K562 (cell line): Measurements from ENCODE around the gene GALNS. TPM values are rescaled to one million over a fixed set of nuclear protein-coding genes. Genes with fewer than 3 reads are reported as not detected.

Experiments used
- ATF2 ChIP-seq: sonication (generic); formaldehyde crosslinking; IDR thresholded peaks from 2 replicates; pipeline ENCODE4 v1.8.1; 2022; ENCODE audit warnings: missing genetic modification reagents
- CEBPB ChIP-seq: fragments of 450-650 bp; IDR thresholded peaks from 2 replicates; pipeline ENCODE4 v1.6.1; 2016; ENCODE audit warnings: missing genetic modification characterization, missing compliant biosample characterization
- CHD7 ChIP-seq: fragments of 200-600 bp; sonication (generic); IDR thresholded peaks from one replicate; pipeline ENCODE4 v1.6.1; 2012; ENCODE audit warnings: mild to moderate bottlenecking, low read depth, low read length, inconsistent platforms
- GABPB2 ChIP-seq: fragments of 250-450 bp; sonication (Bioruptor Pico); conservative IDR thresholded peaks from 2 replicates; pipeline ENCODE4 v1.5.1; 2021; ENCODE audit warnings: mild to moderate bottlenecking
- HCFC1 ChIP-seq: IDR thresholded peaks from 2 replicates; pipeline ENCODE4 v1.6.1; 2012; ENCODE audit warnings: low read depth, low read length, improper control_type of control experiment
- NFRKB ChIP-seq: fragments of 450-650 bp; IDR thresholded peaks from 2 replicates; pipeline ENCODE4 v1.6.1; 2016; ENCODE audit warnings: low read depth
- RFX7 ChIP-seq: fragments of 250-450 bp; sonication (Bioruptor Pico); IDR thresholded peaks from 2 replicates; pipeline ENCODE4 v1.5.1; 2021; ENCODE audit warnings: mild to moderate bottlenecking
- STAG1 ChIP-seq: sonication (generic); formaldehyde crosslinking; IDR thresholded peaks from 2 replicates; pipeline ENCODE4 v1.5.0; 2020; ENCODE audit warnings: missing genetic modification reagents, borderline replicate concordance
- ZBTB11 ChIP-seq, 3 experiments: fragments of 200-800 bp in 1 of 3; fragments of 250-450 bp in 1 of 3; fragments of 450-650 bp in 1 of 3; sonication (Bioruptor Pico) in 1 of 3; sonication (Bioruptor generic) in 1 of 3; formaldehyde crosslinking in 1 of 3; IDR thresholded peaks; 2 replicates each; pipeline versions ENCODE4 v1.6.1 to v1.8.0; 2016 to 2022; ENCODE audit warnings: mild to moderate bottlenecking in 2 of 3, missing genetic modification characterization in 2 of 3, missing compliant biosample characterization in 1 of 3, moderate library complexity in 1 of 3
- ZFX ChIP-seq: sonication (generic); formaldehyde crosslinking; IDR thresholded peaks from 2 replicates; pipeline ENCODE4 v1.8.0; 2022; ENCODE audit warnings: mild to moderate bottlenecking, missing genetic modification reagents, moderate library complexity
- ZNF23 ChIP-seq: fragments of 250-450 bp; sonication (Bioruptor Pico); IDR thresholded peaks from 2 replicates; pipeline ENCODE4 v1.4.0; 2020; ENCODE audit warnings: mild to moderate bottlenecking
- polyA plus RNA-seq, 8 experiments: library from polyadenylated mRNA; depleted of rRNA in 4 of 8; stranded (reverse) in 5 of 8; unstranded in 3 of 8; fragments of >200 nt; fragmentation: Nextera tagmentation in 2 of 8; fragmentation: Illumina TruSeq in 1 of 8; extraction: Ambion mirVana in 2 of 8; extraction: Trizol in 1 of 8; gene quantifications; 2 replicates each; pipeline versions ENCODE4 v1.2.1 to v1.2.3, GENCODE V29; 2011 to 2014; ENCODE audit warnings: inconsistent platforms in 1 of 8, missing spikeins in 1 of 8
- total RNA-seq, 7 experiments: library from RNA; depleted of rRNA in 6 of 7; stranded (reverse); fragments of >200 nt in 6 of 7; fragmentation: Illumina TruSeq in 2 of 7; extraction: Trizol in 2 of 7; gene quantifications; 2 replicates each; pipeline versions ENCODE4 v1.2.1 to v1.2.3, GENCODE V29; 2011 to 2021; ENCODE audit warnings: low replicate concordance in 1 of 7

Gene GALNS
- total and polyA plus RNA-seq, 9 of the 15 experiments (the other 6 are each of a cell fraction or from before 2014, with no cell fraction given): 0.38 to 13.2 (median 4.3) TPM

- no peak for TF ChIP-seq CHD7
- TF ChIP-seq CEBPB: no peak
- TF ChIP-seq NFRKB: no peak
- TF ChIP-seq ZFX (CRISPR knock-in tag): no peak
- no peak for TF ChIP-seq ZNF23
- no peak for TF ChIP-seq STAG1 (CRISPR knock-in tag)
- TF ChIP-seq ZBTB11 (CRISPR knock-in tag; IDR thresholded peaks at IDR 0.05): peak in 1 of 3 experiments; percentile 86; a peak in 2 of 6 replicates
- TF ChIP-seq RFX7 (CRISPR knock-in tag): no peak
- no peak for TF ChIP-seq GABPB2
- no peak for TF ChIP-seq HCFC1
- no peak for TF ChIP-seq ATF2
Measured at GRCh38 chr16:88783391-88784073, 73.2 kb downstream of the GALNS start (continued).
